HEK293 (cell line): ENCODE data around the gene RASSF5.

Source experiments
- CTCF ChIA-PET: fragments of 350-600 bp; formaldehyde crosslinking; extraction: SDS; loops from one replicate; lab custom pipeline; 2021; ENCODE audit warnings: antibody characterized with exemption; lab: Yijun Ruan, JAX
- POLR2A ChIA-PET: fragments of 300-600 bp; formaldehyde crosslinking; extraction: SDS; loops from one replicate; lab custom pipeline; 2020; ENCODE audit warnings: antibody characterized with exemption, inconsistent platforms; lab: Yijun Ruan, JAX
- H3K27ac ChIP-seq: fragments of 200-500 bp; sonication (Bioruptor generic); 2 replicates; pipeline ENCODE4 v1.5.1; 2014; ENCODE audit warnings: low read depth, low read length, control low read depth, inconsistent platforms; ENCODE audit errors: extremely low read depth
- H3K36me3 ChIP-seq, 2 experiments: fragments of 200-500 bp in 1 of 2; sonication (Bioruptor generic) in 1 of 2; 1 replicate in 1 of 2; 2 replicates in 1 of 2; pipeline ENCODE4 v1.5.1; 2014 to 2017; ENCODE audit warnings: inconsistent platforms in 2 of 2, low read length in 2 of 2; ENCODE audit not compliant: control insufficient read depth in 2 of 2, insufficient read depth in 1 of 2
- H3K4me1 ChIP-seq: fragments of 200-500 bp; sonication (Bioruptor generic); 2 replicates; pipeline ENCODE4 v1.5.1; 2014; ENCODE audit warnings: mild to moderate bottlenecking, low read length, inconsistent platforms; ENCODE audit not compliant: control insufficient read depth, insufficient read depth
- H3K4me3 ChIP-seq: 2 replicates; pipeline ENCODE4 v1.5.1; 2011; ENCODE audit warnings: low read depth, mild to moderate bottlenecking, control low read depth, low read length, moderate library complexity
- H3K9me3 ChIP-seq: fragments of 200-500 bp; sonication (Bioruptor generic); 2 replicates; pipeline ENCODE4 v1.5.1; 2014; ENCODE audit warnings: low read depth, low read length, inconsistent platforms; ENCODE audit not compliant: control insufficient read depth, insufficient read depth
- CTCF ChIP-seq: fragments of 450-650 bp; formaldehyde crosslinking; IDR thresholded peaks from 2 replicates; pipeline ENCODE4 v1.5.1; 2016; ENCODE audit warnings: missing biosample characterization, missing genetic modification characterization
- HIC1 ChIP-seq: fragments of 450-650 bp; formaldehyde crosslinking; IDR thresholded peaks from 2 replicates; pipeline ENCODE4 v1.5.1; 2016; ENCODE audit warnings: missing biosample characterization, missing genetic modification characterization
- MEIS1 ChIP-seq: sonication (generic); formaldehyde crosslinking; IDR thresholded peaks from 2 replicates; pipeline ENCODE4 v1.8.1; 2022; ENCODE audit warnings: missing genetic modification reagents, mild to moderate bottlenecking, borderline replicate concordance
- PRDM10 ChIP-seq: fragments of 450-650 bp; formaldehyde crosslinking; IDR thresholded peaks from 2 replicates; pipeline ENCODE4 v1.5.1; 2016; ENCODE audit warnings: missing biosample characterization, missing genetic modification characterization
- ZBTB10 ChIP-seq: fragments of 450-650 bp; formaldehyde crosslinking; IDR thresholded peaks from 2 replicates; pipeline ENCODE4 v1.5.1; 2016; ENCODE audit warnings: missing biosample characterization, missing genetic modification characterization
- ZBTB17 ChIP-seq: fragments of 450-650 bp; formaldehyde crosslinking; IDR thresholded peaks from 2 replicates; pipeline ENCODE4 v1.5.1; 2016; ENCODE audit warnings: missing biosample characterization, missing genetic modification characterization
- ZBTB21 ChIP-seq: fragments of 450-650 bp; formaldehyde crosslinking; IDR thresholded peaks from 2 replicates; pipeline ENCODE4 v1.5.1; 2017; ENCODE audit warnings: missing biosample characterization, missing genetic modification characterization
- ZNF148 ChIP-seq: fragments of 450-650 bp; formaldehyde crosslinking; IDR thresholded peaks from 2 replicates; pipeline ENCODE4 v1.5.0; 2017; ENCODE audit warnings: missing biosample characterization, missing genetic modification characterization, borderline replicate concordance
- ZNF266 ChIP-seq: fragments of 450-650 bp; formaldehyde crosslinking; IDR thresholded peaks from 2 replicates; pipeline ENCODE4 v1.5.1; 2016; ENCODE audit warnings: missing biosample characterization, missing genetic modification characterization, low read depth
- ZNF324 ChIP-seq: fragments of 450-650 bp; formaldehyde crosslinking; IDR thresholded peaks from 2 replicates; pipeline ENCODE4 v1.5.1; 2016; ENCODE audit warnings: missing biosample characterization, missing genetic modification characterization
- ZNF426 ChIP-seq: fragments of 450-650 bp; formaldehyde crosslinking; IDR thresholded peaks from 2 replicates; pipeline ENCODE4 v1.5.1; 2017; ENCODE audit warnings: missing biosample characterization, missing genetic modification characterization, mild to moderate bottlenecking, inconsistent platforms, moderate library complexity
- ZNF521 ChIP-seq: fragments of 450-650 bp; formaldehyde crosslinking; IDR thresholded peaks from 2 replicates; pipeline ENCODE4 v1.5.1; 2017; ENCODE audit warnings: missing biosample characterization, mild to moderate bottlenecking, missing genetic modification characterization
- ZNF544 ChIP-seq: fragments of 450-650 bp; formaldehyde crosslinking; IDR thresholded peaks from 2 replicates; pipeline ENCODE4 v1.5.0; 2017; ENCODE audit warnings: missing biosample characterization, missing genetic modification characterization
- ZNF629 ChIP-seq: fragments of 450-650 bp; formaldehyde crosslinking; IDR thresholded peaks from 2 replicates; pipeline ENCODE4 v1.5.1; 2017; ENCODE audit warnings: missing biosample characterization, missing genetic modification characterization
- ZNF792 ChIP-seq: fragments of 450-650 bp; formaldehyde crosslinking; IDR thresholded peaks from 2 replicates; pipeline ENCODE4 v1.5.1; 2016; ENCODE audit warnings: missing biosample characterization, missing genetic modification characterization

The RASSF5 gene

GRCh38 chr1:206477581-206478380 is 29.6 kb upstream of the RASSF5 start (continued):
- no peak for TF ChIP-seq ZBTB10 (tag by site-specific recombination)
- TF ChIP-seq, all 188 proteins: peak for 1

- no peaks in the 10 kb centered on the region for H3K4me1 ChIP-seq
- peaks cover 0 to 9% of the 10 kb centered on the region in 2 experiments; a peak in 1 of 3 replicates for H3K36me3 ChIP-seq
- ChIA-PET POLR2A (interaction anchor here (1.2 kb wide), 1 partner anchor 8 kb away, joined by 6 read pairs; the partner anchor contains the start of gene IKBKE), CTCF (interaction anchor here (0.6 to 5.2 kb wide), 32 partner anchors 9 to 503 kb away, joined by 3 to 37 read pairs (median 4); partner anchors contain the start of gene IKBKE)
- no peaks in the 10 kb centered on the region for H3K9me3 ChIP-seq
- H3K4me3 ChIP-seq: no peak overlapping the region
- no peak overlapping the region for H3K27ac ChIP-seq
- no peak for TF ChIP-seq ZNF324 (tag by site-specific recombination)
- no peak for TF ChIP-seq ZNF426 (tag by site-specific recombination)
- no peak for TF ChIP-seq ZNF792 (tag by site-specific recombination)
- no peak for TF ChIP-seq ZNF148 (tag by site-specific recombination)
- no peak for TF ChIP-seq MEIS1 (CRISPR knock-in tag)
- no peak for TF ChIP-seq ZNF266 (tag by site-specific recombination)
- TF ChIP-seq ZNF629 (tag by site-specific recombination): no peak
- no peak for TF ChIP-seq ZNF544 (tag by site-specific recombination)
- no peak for TF ChIP-seq ZNF521 (tag by site-specific recombination)
Measured at GRCh38 chr1:206478746-206479145, 28.6 kb upstream of the RASSF5 start.

- POLR2A ChIA-PET: interaction anchor here (1.2 kb wide), 1 partner anchor 9 kb away, joined by 6 read pairs; the partner anchor contains the start of gene IKBKE
- Histone ChIP-seq H3K4me3 (no peak overlapping the region), H3K27ac (no peak overlapping the region), H3K36me3 (peaks cover 0 to 7% of the 10 kb centered on the region in 2 experiments; a peak in 1 of 3 replicates), H3K9me3 (no peaks in the 10 kb centered on the region), H3K4me1 (no peaks in the 10 kb centered on the region)
- CTCF ChIA-PET: interaction anchor here (0.6 to 5.2 kb wide), 53 partner anchors 8 to 554 kb away, joined by 3 to 37 read pairs (median 4); partner anchors contain the start of gene IKBKE
- TF ChIP-seq ZBTB17 (0 out of 2 replicates have a peak, but pooled peaks have one; percentile 27), PRDM10 (peak; percentile 82), CTCF (peak; percentile 87), ZBTB21 (tag by site-specific recombination) (no peak), HIC1 (tag by site-specific recombination) (peak; percentile 86; the same call in 1 of the 2 replicates)
Measured at GRCh38 chr1:206479183-206480125, 27.9 kb upstream of the RASSF5 start.
